Ovary (tissue), 3 donors: ENCODE data around the gene TSHZ2.

ENCODE experiments used
- EP300 ChIP-seq: sonication (generic); formaldehyde crosslinking; IDR thresholded peaks from one replicate; pipeline ENCODE4 v1.6.1; 2017; ENCODE audit warnings: antibody characterized with exemption
- TF ChIP-seq, protein P1 (sequence below), 3 donors: fragments of 450-650 bp in 2 of 3; fragments of 200-600 bp in 1 of 3; IDR thresholded peaks; one replicate each; pipeline versions ENCODE4 v1.5.1 to v1.8.0; 2016 to 2022; ENCODE audit warnings: antibody characterized with exemption in 3 of 3, mild to moderate bottlenecking in 1 of 3
- donor health status: DM: no; HTN: no; CAD: no.

DNA sequence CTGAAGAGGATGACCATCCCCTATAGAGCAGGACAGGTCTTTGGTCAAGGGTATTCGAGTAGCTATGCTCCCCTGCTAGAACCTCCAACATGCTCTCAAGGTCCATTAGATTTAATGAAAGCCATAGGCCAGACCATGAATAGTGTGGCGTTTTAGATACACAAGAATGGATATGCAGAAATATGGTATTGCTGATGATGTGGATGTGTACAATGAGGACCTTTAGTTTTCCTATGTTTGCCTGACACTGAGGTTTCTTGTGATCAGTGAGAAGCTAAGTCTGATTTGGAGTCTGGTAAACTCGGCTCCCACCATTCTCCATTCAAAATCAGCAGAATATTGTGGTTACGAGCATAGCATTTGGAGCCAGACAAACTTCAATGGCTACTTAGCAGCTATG is 125.6 kb downstream of the TSHZ2 start:
- TF ChIP-seq, protein P1, sequence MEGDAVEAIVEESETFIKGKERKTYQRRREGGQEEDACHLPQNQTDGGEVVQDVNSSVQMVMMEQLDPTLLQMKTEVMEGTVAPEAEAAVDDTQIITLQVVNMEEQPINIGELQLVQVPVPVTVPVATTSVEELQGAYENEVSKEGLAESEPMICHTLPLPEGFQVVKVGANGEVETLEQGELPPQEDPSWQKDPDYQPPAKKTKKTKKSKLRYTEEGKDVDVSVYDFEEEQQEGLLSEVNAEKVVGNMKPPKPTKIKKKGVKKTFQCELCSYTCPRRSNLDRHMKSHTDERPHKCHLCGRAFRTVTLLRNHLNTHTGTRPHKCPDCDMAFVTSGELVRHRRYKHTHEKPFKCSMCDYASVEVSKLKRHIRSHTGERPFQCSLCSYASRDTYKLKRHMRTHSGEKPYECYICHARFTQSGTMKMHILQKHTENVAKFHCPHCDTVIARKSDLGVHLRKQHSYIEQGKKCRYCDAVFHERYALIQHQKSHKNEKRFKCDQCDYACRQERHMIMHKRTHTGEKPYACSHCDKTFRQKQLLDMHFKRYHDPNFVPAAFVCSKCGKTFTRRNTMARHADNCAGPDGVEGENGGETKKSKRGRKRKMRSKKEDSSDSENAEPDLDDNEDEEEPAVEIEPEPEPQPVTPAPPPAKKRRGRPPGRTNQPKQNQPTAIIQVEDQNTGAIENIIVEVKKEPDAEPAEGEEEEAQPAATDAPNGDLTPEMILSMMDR (IDR thresholded peaks at IDR 0.05): no peak
- no peak for TF ChIP-seq EP300
